ENCODE data around the gene VIL1. TPM values are rescaled to one million over a fixed set of nuclear protein-coding genes. Genes with fewer than 3 reads are reported as not detected.

The VIL1 gene
- 0.16 and 0.17 TPM in 2 replicates for polyA plus RNA-seq (2013)

DNA sequence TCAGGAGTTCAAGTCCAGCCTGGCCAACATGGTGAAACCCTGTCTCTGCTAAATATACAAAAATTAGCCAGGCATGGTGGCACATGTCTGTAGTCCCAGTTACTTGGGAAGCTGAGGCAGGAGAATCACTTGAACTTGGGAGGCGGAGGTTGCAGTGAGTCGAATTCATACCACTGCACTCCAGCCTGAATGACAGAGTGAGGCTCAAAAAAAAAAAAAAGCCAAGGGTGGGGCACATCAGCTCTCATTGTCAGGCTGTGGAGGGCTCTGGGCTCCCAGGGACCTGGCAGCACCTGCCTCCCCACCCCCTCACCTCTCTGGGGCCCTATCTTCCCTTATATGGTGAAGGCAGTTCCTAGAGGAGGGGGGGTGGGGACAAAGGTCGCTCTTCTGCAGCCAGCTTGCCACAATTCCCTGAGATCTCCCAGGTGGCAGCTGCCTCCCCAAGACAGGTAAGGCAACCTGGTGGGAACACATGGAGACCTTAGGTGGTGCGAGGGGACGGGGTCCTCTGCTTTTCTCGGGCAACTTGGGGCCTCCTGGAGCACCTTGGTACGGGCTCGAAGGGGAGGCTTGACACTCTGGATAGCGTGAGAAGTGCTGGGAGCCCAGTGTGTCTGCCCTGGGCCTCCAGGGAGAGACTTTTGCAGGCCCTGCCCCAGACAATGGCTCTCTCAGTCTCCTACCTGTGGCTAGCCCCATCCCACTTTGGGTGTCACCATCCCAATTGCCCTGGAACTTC lies at the start of gene VIL1:
Gene VIL1 (plus strand): TSS at position 407 of the 742 bp plus-strand sequence. CDS start 4,656 bp downstream, outside the sequence.
- H3K9me3 ChIP-seq (ENCODE audit: insufficient read depth, low read depth, low read length), result no peaks in the 10 kb centered on the region
- H2BK12ac ChIP-seq (ENCODE audit: low read length), result no peak within 1 kb of the TSS
- no peak within 1 kb of the TSS for H3K18ac ChIP-seq (ENCODE audit: low read length)
- no peak within 1 kb of the TSS for H3K4ac ChIP-seq (ENCODE audit: low read depth, low read length)
- H3K27ac ChIP-seq (ENCODE audit: low read depth, low read length), result no peak within 1 kb of the TSS
- no peak within 1 kb of the TSS for H3K4me2 ChIP-seq (ENCODE audit: low read length)
- no peak within 1 kb of the TSS for H4K12ac ChIP-seq (ENCODE audit: low read depth, low read length)
- no peaks in the 10 kb centered on the region for H3K4me1 ChIP-seq (ENCODE audit: control insufficient read depth in 1 of 2, insufficient read depth in 2 of 2, low read length in 2 of 2)
- no peaks in the 10 kb centered on the region for H3K36me3 ChIP-seq (ENCODE audit: control insufficient read depth in 1 of 2, insufficient read depth in 2 of 2, low read length in 2 of 2)
- no peak within 1 kb of the TSS for H3K23ac ChIP-seq (ENCODE audit: low read length)
- no peak within 1 kb of the TSS for H3K9ac ChIP-seq (ENCODE audit: low read length)
- DNase-seq, result no peak
- no peak within 1 kb of the TSS for H4K91ac ChIP-seq (ENCODE audit: low read depth, low read length)
- no peak within 1 kb of the TSS for H2BK5ac ChIP-seq (ENCODE audit: low read depth, low read length, poor library complexity)
- WGBS (ENCODE audit: extremely low coverage, insufficient coverage, insufficient read length), result no CpG with 5 or more reads among the region's 9 CpGs
- no peaks in the 10 kb centered on the region for H3K79me2 ChIP-seq (ENCODE audit: control insufficient read depth, insufficient read depth, low read length, poor library complexity)
- H2BK120ac ChIP-seq (ENCODE audit: insufficient read depth, low read length, poor library complexity), result no peak within 1 kb of the TSS
- H3K4me3 ChIP-seq (ENCODE audit: low read depth, low read length), result no peak within 1 kb of the TSS
- no peaks in the 10 kb centered on the region for H3K27me3 ChIP-seq (ENCODE audit: insufficient read depth, low read length)
- no peak within 1 kb of the TSS for H3K14ac ChIP-seq (ENCODE audit: low read length)
- no peak within 1 kb of the TSS for H2AK5ac ChIP-seq (ENCODE audit: low read length)
- H2AFZ ChIP-seq (ENCODE audit: insufficient read depth, low read length, poor library complexity), result no peak within 1 kb of the TSS
- H4K8ac ChIP-seq (ENCODE audit: low read depth, low read length), result no peak within 1 kb of the TSS
- H3K79me1 ChIP-seq (ENCODE audit: low read length), result no peaks in the 10 kb centered on the region

DNA sequence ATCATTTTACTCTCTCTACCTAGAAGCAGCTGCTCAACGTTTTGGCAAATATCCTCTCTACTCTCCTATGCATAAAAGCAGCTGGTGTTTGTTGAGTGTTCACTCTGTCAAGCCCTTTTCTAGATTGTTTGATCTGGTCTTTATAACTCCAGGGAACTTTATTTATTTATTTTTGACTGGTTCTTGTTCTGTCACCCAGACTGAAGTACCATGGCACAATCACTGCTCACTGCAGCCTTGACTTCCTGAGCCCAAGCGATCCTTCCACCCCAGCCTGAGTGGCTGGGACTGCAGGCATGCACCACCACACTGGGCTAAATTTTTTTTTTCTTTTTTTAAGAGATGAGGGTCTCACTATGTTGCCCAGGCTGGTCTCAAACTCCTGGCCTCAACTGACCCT lies 49.6 kb upstream of the VIL1 start:
- Histone ChIP-seq H3K36me3 (ENCODE audit: control insufficient read depth in 1 of 2, insufficient read depth in 2 of 2, low read length in 2 of 2) (no peaks in the 10 kb centered on the region), H3K4me1 (ENCODE audit: control insufficient read depth in 1 of 2, insufficient read depth in 2 of 2, low read length in 2 of 2) (peaks cover 0 to 5% of the 10 kb centered on the region in 2 experiments), H4K12ac (ENCODE audit: low read depth, low read length) (no peak overlapping the region), H3K9ac (ENCODE audit: low read length) (no peak overlapping the region), H3K4ac (ENCODE audit: low read depth, low read length) (no peak overlapping the region), H2BK12ac (ENCODE audit: low read length) (no peak overlapping the region), H3K27ac (ENCODE audit: low read depth, low read length) (no peak overlapping the region), H3K23ac (ENCODE audit: low read length) (no peak overlapping the region), H2BK5ac (ENCODE audit: low read depth, low read length, poor library complexity) (no peak overlapping the region), H3K79me2 (ENCODE audit: control insufficient read depth, insufficient read depth, low read length, poor library complexity) (peaks cover 3% of the 10 kb centered on the region), H4K91ac (ENCODE audit: low read depth, low read length) (no peak overlapping the region), H3K9me3 (ENCODE audit: insufficient read depth, low read depth, low read length) (peaks cover 2% of the 10 kb centered on the region), H3K4me2 (ENCODE audit: low read length) (no peak overlapping the region), H3K4me3 (ENCODE audit: low read depth, low read length) (no peak overlapping the region), H2AK5ac (ENCODE audit: low read length) (no peak overlapping the region), H3K27me3 (ENCODE audit: insufficient read depth, low read length) (no peaks in the 10 kb centered on the region), H3K18ac (ENCODE audit: low read length) (no peak overlapping the region), H4K8ac (ENCODE audit: low read depth, low read length) (no peak overlapping the region), H2AFZ (ENCODE audit: insufficient read depth, low read length, poor library complexity) (no peak overlapping the region), H3K79me1 (ENCODE audit: low read length) (peaks cover 6% of the 10 kb centered on the region), H2BK120ac (ENCODE audit: insufficient read depth, low read length, poor library complexity) (no peak overlapping the region), H3K14ac (ENCODE audit: low read length) (no peak overlapping the region)
- DNase-seq, result no peak
- WGBS (ENCODE audit: extremely low coverage, insufficient coverage, insufficient read length), result no CpG with 5 or more reads among the region's 2 CpGs

GRCh38 chr2:218370410-218371063 lies 48.4 kb upstream of the VIL1 start:
- H3K4me3 ChIP-seq (ENCODE audit: low read depth, low read length), result no peak overlapping the region
- no peak overlapping the region for H3K9ac ChIP-seq (ENCODE audit: low read length)
- no peak overlapping the region for H3K4me2 ChIP-seq (ENCODE audit: low read length)
- H3K79me1 ChIP-seq (ENCODE audit: low read length), result peaks cover 6% of the 10 kb centered on the region
- peaks cover 2% of the 10 kb centered on the region for H3K9me3 ChIP-seq (ENCODE audit: insufficient read depth, low read depth, low read length)
- H3K36me3 ChIP-seq (ENCODE audit: control insufficient read depth in 1 of 2, insufficient read depth in 2 of 2, low read length in 2 of 2), result no peaks in the 10 kb centered on the region
- H4K91ac ChIP-seq (ENCODE audit: low read depth, low read length), result no peak overlapping the region
- no peak overlapping the region for H3K23ac ChIP-seq (ENCODE audit: low read length)
- no peaks in the 10 kb centered on the region for H3K27me3 ChIP-seq (ENCODE audit: insufficient read depth, low read length)
- WGBS (ENCODE audit: extremely low coverage, insufficient coverage, insufficient read length), result no CpG with 5 or more reads among the region's 11 CpGs
- H2BK5ac ChIP-seq (ENCODE audit: low read depth, low read length, poor library complexity), result no peak overlapping the region
- H3K4ac ChIP-seq (ENCODE audit: low read depth, low read length), result no peak overlapping the region
- H2BK120ac ChIP-seq (ENCODE audit: insufficient read depth, low read length, poor library complexity), result no peak overlapping the region
- H4K8ac ChIP-seq (ENCODE audit: low read depth, low read length), result no peak overlapping the region
- no peak overlapping the region for H2AFZ ChIP-seq (ENCODE audit: insufficient read depth, low read length, poor library complexity)
- no peak overlapping the region for H4K12ac ChIP-seq (ENCODE audit: low read depth, low read length)
- H3K27ac ChIP-seq (ENCODE audit: low read depth, low read length), result no peak overlapping the region
- no peak overlapping the region for H3K14ac ChIP-seq (ENCODE audit: low read length)
- peaks cover 3% of the 10 kb centered on the region for H3K79me2 ChIP-seq (ENCODE audit: control insufficient read depth, insufficient read depth, low read length, poor library complexity)
- no peak overlapping the region for H3K18ac ChIP-seq (ENCODE audit: low read length)
- peaks cover 0 to 5% of the 10 kb centered on the region in 2 experiments for H3K4me1 ChIP-seq (ENCODE audit: control insufficient read depth in 1 of 2, insufficient read depth in 2 of 2, low read length in 2 of 2)
- H2AK5ac ChIP-seq (ENCODE audit: low read length), result no peak overlapping the region
- DNase-seq, result peak; percentile 90 to 96
- no peak overlapping the region for H2BK12ac ChIP-seq (ENCODE audit: low read length)

GRCh38 chr2:218371983-218372350 lies 47.0 kb upstream of the VIL1 start:
- Histone ChIP-seq H3K36me3 (ENCODE audit: control insufficient read depth in 1 of 2, insufficient read depth in 2 of 2, low read length in 2 of 2) (no peaks in the 10 kb centered on the region), H3K9me3 (ENCODE audit: insufficient read depth, low read depth, low read length) (peaks cover under 1% of the 10 kb centered on the region), H3K4me3 (ENCODE audit: low read depth, low read length) (no peak overlapping the region), H2AFZ (ENCODE audit: insufficient read depth, low read length, poor library complexity) (no peak overlapping the region), H3K27ac (ENCODE audit: low read depth, low read length) (no peak overlapping the region), H3K4ac (ENCODE audit: low read depth, low read length) (no peak overlapping the region), H3K23ac (ENCODE audit: low read length) (no peak overlapping the region), H3K4me2 (ENCODE audit: low read length) (no peak overlapping the region), H3K4me1 (ENCODE audit: control insufficient read depth in 1 of 2, insufficient read depth in 2 of 2, low read length in 2 of 2) (peaks cover 0 to 5% of the 10 kb centered on the region in 2 experiments), H2BK120ac (ENCODE audit: insufficient read depth, low read length, poor library complexity) (no peak overlapping the region), H3K79me1 (ENCODE audit: low read length) (peaks cover 6% of the 10 kb centered on the region), H4K91ac (ENCODE audit: low read depth, low read length) (no peak overlapping the region), H2AK5ac (ENCODE audit: low read length) (no peak overlapping the region), H3K9ac (ENCODE audit: low read length) (no peak overlapping the region), H4K12ac (ENCODE audit: low read depth, low read length) (no peak overlapping the region), H3K14ac (ENCODE audit: low read length) (no peak overlapping the region), H2BK5ac (ENCODE audit: low read depth, low read length, poor library complexity) (no peak overlapping the region), H4K8ac (ENCODE audit: low read depth, low read length) (no peak overlapping the region), H3K79me2 (ENCODE audit: control insufficient read depth, insufficient read depth, low read length, poor library complexity) (peaks cover 3% of the 10 kb centered on the region), H3K27me3 (ENCODE audit: insufficient read depth, low read length) (no peaks in the 10 kb centered on the region), H2BK12ac (ENCODE audit: low read length) (no peak overlapping the region), H3K18ac (ENCODE audit: low read length) (no peak overlapping the region)
- DNase-seq, result no peak
